Muscle of back (tissue), 11 donors: ENCODE data around the gene TLR3. TPM values are rescaled to one million over a fixed set of nuclear protein-coding genes. Genes with fewer than 3 reads are reported as not detected.

Experiments
- DNase-seq, 3 donors: peaks; one replicate each; pipeline versions ENCODE4 v3.0.0 to v3.0.0-alpha.2; 2013
- polyA plus RNA-seq, 10 donors: library from polyadenylated mRNA; unstranded; fragments of 120-200 nt; gene quantifications; one replicate each; pipeline ENCODE4 v1.2.1, GENCODE V29; 2013; ENCODE audit not compliant: insufficient read length in 10 of 10

TLR3 gene
- polyA plus RNA-seq, 10 donors, result 1.2 to 2.1 (median 1.6) TPM

DNA sequence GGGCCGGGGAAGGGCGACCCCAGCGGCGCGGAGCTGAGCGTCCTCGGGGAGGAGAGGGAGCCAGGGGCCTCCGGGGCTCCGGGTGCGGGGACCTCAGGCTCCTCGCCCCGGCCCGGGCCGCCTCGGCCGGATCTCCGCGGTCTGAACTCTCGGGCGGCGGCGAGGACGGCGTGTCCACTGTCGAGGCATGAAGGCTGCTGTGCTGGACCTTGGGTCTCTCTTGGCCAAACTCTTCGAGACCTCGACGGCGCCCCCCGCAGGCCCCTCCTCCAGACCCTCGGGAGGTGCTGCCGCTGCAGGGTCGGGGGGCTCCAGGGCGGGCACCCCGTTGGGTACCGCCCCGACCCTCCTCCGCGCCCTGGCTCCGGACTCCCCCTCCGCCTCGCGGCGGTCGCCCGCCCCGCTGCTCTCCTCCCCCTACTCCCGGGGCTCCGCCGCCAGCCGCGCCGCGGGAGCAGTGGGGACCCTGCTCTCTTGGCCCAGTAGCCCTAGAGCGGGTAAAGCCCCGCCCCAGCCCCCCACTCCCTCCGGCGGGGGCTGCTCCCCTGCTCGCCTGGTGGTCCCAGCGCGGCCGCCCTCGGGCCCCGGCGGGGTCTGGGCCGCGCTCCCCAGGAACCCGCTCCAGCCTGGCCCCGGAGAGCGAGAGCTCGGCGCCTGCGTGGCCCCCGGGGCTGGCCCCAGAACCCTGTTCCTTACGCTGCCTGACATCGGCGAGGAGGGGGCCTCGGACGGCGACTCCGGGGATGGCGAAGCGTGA is 36.1 kb downstream of the TLR3 start:
- peak in 1 of 3 donors; percentile 63 for DNase-seq

GRCh38 chr4:186105647-186106321 is 36.8 kb downstream of the TLR3 start:
- peak in 1 of 3 donors; percentile 14 for DNase-seq

DNA sequence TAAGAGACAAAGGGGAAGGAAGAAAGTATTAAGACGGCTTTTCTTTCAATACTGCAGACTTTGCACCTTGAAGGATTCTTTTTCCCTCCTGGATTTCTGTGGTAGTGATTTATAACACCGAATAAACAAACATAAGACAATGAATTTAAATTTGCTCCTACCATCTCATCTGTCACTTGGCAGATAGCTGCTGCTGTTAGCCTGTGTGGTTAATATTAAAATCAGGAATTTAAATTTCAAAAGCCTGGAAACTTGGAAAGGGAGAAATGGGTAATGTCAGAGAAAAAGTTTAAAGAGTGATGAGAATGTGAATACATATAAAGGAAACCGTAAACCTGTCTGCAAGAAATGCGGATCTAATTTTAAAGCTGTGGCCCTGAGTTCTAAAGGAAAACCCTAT is 39.0 kb downstream of the TLR3 start:
- DNase-seq, result no peak

DNA sequence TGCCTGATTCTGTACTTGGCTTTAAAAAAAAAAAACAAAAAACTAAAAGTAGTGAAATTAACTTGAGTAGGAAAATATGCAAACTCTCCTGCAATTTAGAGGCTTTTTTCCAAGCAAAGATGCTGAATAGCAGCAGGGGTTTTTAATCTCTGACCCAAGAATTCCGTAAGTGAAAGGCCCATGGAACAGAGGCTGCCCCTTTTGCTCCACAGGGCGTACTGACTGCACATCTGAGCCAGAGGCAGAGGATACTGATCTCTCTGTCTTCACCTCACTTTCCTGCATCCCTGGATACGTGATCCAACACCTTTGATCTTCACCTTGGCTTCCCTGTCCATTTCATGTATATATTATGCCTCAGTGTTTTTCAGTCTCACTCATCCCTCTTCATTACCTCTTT is 39.4 kb downstream of the TLR3 start:
- DNase-seq, result no peak

DNA sequence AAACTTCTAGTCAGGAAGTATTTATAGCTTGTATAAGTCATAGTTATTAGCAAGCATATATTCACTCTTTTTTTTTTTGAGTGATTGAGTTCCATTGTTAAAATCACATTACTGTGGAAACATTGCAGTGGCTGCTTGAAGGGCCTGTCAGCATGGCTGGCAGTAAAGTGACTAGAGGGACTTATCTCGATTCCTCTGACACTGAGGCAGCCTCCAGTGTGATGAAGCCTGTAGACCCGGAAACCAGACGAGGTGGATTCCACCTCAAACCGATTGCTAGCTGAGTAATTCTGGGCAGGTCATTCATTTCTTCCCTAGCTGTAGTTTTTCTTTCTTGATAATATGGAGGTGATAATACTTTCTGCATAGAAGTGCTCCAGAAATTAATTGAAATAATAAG is 40.3 kb downstream of the TLR3 start:
- no peak for DNase-seq

- DNase-seq, result no peak
These were observed 47.7 kb downstream of the TLR3 start for GRCh38 chr4:186116697-186117096.

- no peak for DNase-seq
These were observed 49.6 kb downstream of the TLR3 start for GRCh38 chr4:186118582-186118981.

GRCh38 chr4:186121057-186121456 is 52.1 kb downstream of the TLR3 start:
- DNase-seq, result no peak

DNA sequence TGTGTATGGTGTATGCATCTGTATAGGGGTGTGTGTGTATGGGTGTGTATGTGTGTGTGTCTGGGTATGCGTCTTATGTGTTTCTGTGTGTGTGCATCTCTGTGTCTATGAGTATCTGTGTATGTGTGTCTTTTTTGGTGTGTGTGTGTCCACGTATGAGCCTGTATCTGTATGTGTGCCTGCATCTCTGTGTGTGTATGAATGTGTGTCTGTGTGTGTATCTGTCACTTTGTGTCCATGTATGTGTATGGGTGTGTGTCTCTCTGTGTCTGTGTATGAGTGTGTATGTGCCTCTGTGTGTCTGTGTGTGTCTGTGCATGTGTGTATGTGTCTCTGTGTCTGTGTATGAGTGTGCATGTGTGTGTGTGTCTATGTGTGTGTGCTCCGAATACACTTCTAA is 59.9 kb downstream of the TLR3 start:
- no peak for DNase-seq

- no peak for DNase-seq
These were observed 63.0 kb downstream of the TLR3 start for GRCh38 chr4:186131935-186132334.

DNA sequence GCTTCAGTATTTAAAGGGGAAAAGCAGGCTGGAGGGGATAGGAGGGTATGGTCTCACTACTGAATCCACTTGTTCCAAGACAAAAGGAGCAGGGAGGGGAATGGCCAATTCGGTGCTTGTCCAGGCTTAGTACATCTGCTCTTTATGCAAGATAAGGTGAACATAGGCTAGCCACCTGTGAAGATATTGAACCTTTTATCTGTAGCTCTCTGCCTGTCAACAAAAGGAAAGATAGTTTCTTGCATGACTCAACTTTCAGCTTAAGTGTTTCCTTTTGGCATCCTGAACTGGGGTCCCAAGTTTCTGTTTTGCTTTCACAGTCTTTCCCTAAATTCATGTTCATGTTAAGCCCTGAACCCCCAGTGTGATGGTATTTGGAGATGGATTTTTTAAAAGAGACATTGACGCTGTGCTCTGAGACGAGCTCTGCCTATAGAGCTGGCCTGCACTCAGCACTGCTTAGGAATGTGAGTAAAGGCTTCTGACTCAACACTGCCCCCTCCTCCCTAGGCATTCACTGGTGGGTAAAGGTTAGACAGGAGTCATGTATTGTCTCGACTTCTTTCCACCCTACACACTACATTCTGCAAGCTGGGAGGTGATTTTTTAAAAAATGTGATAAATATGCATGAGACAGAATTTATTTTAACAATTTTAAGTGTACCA is 63.8 kb downstream of the TLR3 start:
- no peak for DNase-seq

DNA sequence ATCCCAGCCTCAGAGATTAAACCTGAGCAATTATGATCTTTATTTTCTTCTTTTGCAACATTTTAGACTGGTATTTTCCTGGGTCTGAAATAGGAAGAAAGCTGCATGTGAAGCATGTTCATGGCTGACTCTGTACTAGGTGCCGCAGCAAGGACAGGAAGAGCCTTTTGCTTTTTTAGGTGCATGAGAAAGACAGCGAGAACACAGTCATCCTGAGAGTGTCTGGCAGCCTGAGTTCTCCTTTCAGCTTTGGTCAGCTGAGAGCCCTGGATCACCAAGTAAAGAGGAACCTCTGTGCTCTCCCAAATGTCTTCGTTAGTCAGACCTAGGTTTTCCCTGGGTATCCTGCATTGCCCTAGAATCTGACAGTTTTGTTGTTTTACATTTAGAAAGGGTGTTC is 65.3 kb downstream of the TLR3 start:
- peak in 1 of 3 donors; percentile 24 for DNase-seq

GRCh38 chr4:186134861-186135260 is 65.9 kb downstream of the TLR3 start:
- no peak for DNase-seq

- peak in 2 of 3 donors; percentile 9 to 47 for DNase-seq
These were observed 68.3 kb downstream of the TLR3 start for GRCh38 chr4:186137196-186137794.

Other genes starting within 250 kb of the TLR3 start
- gene FAM149A, start 35.5 kb downstream of the TLR3 start, polyA plus RNA-seq, result 1 to 10 TPM; 5.6 to 10.0 (median 7.6) TPM
- 1 to 10 TPM; 2.6 to 8.1 (median 5.2) TPM for gene CYP4V2, start 122.4 kb downstream of the TLR3 start, polyA plus RNA-seq
- gene KLKB1, start 158.4 kb downstream of the TLR3 start, polyA plus RNA-seq, result 1 to 10 TPM in 1 of 10 donors, under 1 TPM in 9; 0.11 to 1.4 (median 0.23) TPM
- under 1 TPM in 1 of 10 donors, not detected in 9; 0.14 TPM for gene F11, start 197.0 kb downstream of the TLR3 start, polyA plus RNA-seq